GM18907 (cell line): Measurements from ENCODE around the gene EFHD1.

Experiments used
- ATAC-seq: cut with Tn5 transposase; IDR thresholded peaks from one replicate; pipeline ENCODE4 v1.9.1; 2021; ENCODE audit warnings: mild to moderate bottlenecking, moderate library complexity; ENCODE audit not compliant: unreplicated experiment

The EFHD1 gene

GRCh38 chr2:232633413-232634205 lies at the start of gene EFHD1:
TSS of gene EFHD1 (plus strand) at chr2:232633604. CDS start at chr2:232633705, 101 bp downstream.
- no peak for ATAC-seq

DNA sequence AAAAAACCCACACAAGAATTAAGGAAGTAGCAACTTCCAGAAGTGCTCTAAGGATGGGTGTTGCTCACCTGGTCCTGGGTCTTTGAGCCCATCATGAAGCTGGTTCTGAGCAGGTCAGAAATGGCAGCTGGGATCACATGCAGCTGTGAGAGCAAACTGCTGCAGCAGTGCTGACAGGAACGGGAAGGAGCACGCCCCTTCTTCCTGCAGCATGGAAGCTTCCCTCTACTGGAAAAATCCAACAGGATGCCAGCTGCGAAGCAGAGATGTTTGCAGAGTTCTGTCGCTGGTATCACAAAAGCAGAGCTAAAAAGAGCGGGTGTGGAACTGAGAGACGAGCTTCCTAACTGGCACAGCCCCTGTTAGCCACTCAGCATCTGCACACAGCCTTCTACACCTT lies 49.2 kb upstream of the EFHD1 start:
- ATAC-seq = no peak

DNA sequence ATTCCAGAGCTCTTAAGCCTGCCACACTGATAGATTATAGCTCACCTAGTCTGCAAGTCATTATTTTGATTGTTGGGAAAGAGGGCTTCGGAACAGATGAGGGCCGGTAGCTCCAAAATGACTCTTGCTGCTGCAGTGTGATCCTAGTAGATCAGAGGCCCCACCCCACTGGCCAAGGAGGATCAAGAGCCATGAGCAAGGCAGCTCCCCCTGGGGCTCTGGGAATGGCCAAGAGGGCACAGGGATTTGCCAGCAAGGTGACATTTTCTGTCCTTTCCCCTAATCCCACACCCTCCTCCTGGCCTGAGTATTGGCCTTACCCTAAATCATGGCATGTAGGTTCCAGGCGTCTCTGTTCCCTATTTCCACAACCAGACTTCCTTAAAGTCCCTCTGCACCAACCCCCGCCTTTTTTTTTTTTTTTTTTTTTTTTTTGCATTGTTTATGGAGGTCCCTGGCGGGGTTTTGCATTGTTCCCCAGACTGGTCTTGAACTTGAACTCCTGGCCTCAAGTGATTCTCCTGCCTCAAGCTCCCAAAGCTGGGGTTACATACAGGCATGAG lies 46.4 kb upstream of the EFHD1 start:
- no peak for ATAC-seq

DNA sequence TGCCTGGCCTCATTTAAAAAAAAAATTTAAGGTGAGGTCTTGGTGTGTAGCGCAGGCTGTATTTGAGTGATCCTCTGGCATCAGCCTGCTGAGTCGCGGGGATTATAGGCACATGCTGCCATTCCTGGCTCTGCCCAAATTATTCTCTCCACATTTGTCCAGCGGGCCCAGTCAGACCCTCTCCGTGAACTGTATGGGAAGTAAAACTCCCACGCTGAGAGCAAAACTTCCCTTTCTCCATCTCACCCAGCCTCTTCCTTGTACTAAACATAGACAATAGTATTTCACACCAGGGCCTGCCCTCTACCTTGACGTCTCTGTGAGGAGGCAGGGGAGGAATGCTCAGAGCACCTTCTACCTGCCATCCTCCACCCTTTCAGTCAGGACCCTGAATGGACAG lies 45.9 kb upstream of the EFHD1 start:
- no peak for ATAC-seq

DNA sequence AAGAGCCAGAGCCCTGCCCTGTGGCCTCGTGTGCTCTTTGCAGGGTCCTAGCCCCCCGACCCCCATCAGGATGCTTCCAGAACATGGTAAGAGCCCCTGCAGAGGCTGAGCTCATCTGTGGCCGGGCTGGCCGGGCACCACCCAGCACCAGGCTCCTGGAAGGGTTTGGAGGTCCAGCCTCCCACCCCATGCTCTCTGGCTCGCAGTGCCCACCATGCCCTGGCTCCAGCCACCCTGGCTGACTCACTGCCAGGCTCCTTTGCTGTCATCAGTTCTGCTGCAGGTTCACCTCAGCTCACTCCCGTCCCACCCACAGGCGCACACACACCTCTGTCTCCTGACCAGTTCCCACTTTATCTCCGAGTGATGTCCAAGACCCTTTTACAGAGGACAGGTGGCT lies 45.4 kb upstream of the EFHD1 start:
- ATAC-seq = no peak

DNA sequence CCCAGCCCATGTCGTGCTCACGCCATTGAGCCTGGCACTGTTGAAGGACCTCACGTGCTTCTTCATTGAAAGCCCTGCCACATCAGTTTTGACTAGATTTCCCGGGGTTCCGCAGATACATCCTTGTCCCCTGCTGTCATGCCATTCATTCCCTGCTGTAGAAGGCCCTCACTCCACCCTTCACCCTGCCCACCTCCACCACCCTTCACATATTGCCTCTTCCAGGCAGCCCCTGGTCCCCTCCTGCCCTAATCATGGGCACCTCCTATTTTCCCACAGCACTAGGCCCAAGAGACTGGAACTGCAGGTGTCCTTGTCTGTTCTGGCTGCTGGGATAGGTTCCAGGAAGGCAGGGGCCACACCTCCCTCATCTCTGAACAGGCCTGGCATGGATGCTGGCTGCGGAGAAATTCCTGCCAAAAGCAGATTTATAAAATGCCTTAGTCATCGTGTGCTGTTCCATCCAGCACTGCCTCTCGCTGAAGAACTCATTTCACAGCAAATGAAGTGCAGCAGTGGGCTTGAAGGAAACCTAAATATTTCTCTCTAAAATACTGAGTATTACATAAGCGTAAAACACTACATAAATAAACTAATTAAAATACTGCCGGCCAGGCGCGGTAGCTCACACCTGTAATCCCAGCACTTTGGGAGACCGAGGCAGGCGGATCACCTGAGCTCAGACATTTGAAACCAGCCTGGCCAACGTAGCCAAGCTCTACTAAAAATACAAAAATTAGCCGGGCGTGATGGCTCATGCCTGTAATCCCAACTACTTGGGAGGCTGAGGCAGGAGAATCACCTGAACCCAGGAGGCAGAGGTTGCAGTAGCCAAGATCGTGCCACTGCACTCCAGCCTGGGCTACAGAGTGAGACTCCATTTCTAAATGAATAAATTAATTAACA lies 44.5 kb upstream of the EFHD1 start:
- ATAC-seq = no peak

- ATAC-seq = no peak
Observed at GRCh38 chr2:232592772-232593395, 40.5 kb upstream of the EFHD1 start.

GRCh38 chr2:232593982-232594381 lies 39.4 kb upstream of the EFHD1 start:
- no peak for ATAC-seq

DNA sequence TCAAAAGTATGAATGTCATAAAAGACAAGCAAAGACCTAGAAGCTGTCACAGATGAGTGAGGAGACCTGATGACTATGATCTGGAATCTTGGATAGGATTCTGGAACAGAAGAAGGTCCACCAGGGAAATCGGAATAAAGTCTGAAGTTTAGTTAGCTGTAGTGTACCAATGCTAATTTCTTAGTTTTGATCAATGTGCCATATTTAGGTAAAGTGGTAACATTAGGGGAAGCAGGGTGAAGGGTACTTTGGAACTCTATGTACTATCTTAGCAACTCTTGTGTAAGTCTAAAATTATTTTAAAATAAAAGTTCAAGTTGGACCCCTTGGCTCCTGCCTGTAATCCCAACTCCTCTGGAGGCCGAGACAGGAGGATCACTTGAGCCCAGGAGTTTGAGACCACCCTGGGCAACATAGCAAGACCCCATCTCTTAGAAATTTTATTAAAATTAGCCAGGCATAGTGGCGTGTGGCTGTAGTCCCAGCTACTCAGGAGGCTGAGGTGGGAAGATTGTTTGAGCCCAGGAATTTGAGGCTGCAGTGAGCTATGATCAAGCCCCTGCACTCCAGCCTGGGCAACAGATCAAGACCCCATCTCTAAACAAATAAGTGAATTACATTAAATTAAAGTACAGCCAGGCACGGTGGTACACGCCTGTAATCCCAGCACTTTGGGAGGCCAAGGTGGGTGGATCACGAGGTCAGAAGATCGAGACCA lies 35.9 kb upstream of the EFHD1 start:
- no peak for ATAC-seq

DNA sequence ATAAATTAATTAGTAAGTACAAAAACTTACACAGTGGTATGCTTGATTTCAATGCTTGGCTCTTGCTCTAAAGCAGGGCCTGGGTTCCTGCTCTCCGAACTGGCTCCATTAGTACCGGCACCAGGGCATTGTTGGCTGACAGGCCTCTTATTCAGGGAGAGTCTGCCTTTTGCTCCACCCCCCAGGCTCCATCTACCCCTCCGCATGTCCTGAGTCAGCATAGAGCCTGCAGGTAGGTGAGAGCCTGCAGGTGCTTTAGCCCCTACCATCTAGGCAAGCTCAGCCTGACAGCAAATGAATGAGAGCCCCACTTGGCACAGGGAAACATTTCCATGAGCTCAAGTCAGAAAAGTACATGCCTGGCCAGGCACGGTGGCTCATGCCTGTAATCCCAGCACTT lies 35.1 kb upstream of the EFHD1 start:
- no peak for ATAC-seq

- no peak for ATAC-seq
Observed at GRCh38 chr2:232600053-232600773, 33.2 kb upstream of the EFHD1 start.

- ATAC-seq = no peak
Observed at GRCh38 chr2:232603283-232603682, 30.1 kb upstream of the EFHD1 start.

- no peak for ATAC-seq
Observed at GRCh38 chr2:232604535-232604934, 28.9 kb upstream of the EFHD1 start.

DNA sequence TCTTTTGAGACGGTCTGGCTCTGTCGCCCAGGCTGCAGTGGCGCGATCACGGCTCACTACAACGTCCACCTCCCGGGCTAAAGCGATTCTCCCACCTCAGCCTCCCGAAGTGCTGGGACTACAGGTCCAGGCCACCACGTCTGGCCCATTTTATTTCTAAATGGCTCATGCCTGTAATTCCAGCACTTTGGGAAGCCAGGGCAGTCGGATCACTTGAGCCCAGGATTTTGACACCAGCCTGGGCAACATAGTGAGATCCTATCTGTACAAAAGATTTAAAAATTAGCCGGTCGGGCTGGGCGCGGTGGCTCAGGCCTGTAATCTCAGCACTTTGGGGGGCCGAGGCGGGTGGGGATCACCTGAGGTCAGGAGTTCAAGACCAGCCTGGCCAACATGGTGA lies 26.4 kb upstream of the EFHD1 start:
- no peak for ATAC-seq

- no peak for ATAC-seq
Observed at GRCh38 chr2:232609607-232610006, 23.8 kb upstream of the EFHD1 start.

GRCh38 chr2:232610081-232610480 lies 23.3 kb upstream of the EFHD1 start:
- ATAC-seq = no peak

GRCh38 chr2:232611061-232611460 lies 22.3 kb upstream of the EFHD1 start:
- ATAC-seq = no peak

DNA sequence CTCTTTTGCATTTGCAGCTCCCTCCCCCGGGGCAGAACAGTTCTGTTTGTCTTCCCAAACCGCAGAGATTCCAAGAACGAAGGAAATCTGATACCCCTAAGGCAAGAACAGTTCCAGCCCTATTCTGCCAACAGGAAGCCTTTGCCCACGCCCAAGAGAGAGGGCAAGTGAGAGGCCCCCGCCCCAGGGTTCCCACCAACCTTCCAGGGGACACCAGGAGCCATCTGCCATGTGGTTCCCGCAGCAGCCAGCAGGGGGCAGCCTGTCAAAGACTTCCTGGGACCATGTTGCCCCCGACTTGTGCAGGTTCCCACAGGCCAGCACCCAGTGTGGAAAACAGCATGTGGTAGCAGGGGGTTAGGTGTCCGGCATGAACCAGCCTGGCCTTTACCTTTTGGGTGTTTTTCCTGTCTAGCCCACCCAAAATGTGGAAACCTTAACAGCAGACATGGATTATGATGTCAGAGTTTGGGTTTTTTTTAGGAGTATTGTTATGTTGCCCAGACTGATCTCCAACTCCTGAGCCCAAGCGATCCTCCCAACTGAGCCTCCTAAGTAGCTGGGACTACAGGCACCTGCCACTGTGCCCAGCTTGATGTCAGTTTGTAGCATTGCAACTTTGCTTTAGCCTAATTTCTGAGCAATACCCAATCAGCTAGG lies 21.7 kb upstream of the EFHD1 start:
- ATAC-seq = no peak

- no peak for ATAC-seq
Observed at GRCh38 chr2:232613538-232614134, 19.8 kb upstream of the EFHD1 start.
